ENCODE measurements around the gene NR2C2AP. TPM values are rescaled to one million over a fixed set of nuclear protein-coding genes. Genes with fewer than 3 reads are reported as not detected.

The NR2C2AP gene
- total RNA-seq, 1 experiment from 2014 or later: 31.7 TPM

GRCh38 chr19:19250196-19250801 lies 47.1 kb upstream of the NR2C2AP start:
- no peak overlapping the region for H3K4me3 Mint-ChIP-seq
- H3K27me3 Mint-ChIP-seq (ENCODE audit: low read depth): peaks cover 81% of the 10 kb centered on the region

More at GRCh38 chr19:19250196-19250801, 47.1 kb upstream of the NR2C2AP start:
- Histone ChIP-seq H4K8ac (replicated peaks; ENCODE audit: insufficient read length, low read depth, low read length) (no peak overlapping the region), H4K5ac (ENCODE audit: insufficient read length, low read depth, low read length) (no peak overlapping the region), H3K18ac (ENCODE audit: insufficient read length, low read depth, low read length) (no peak overlapping the region), H3K9me3 (ENCODE audit: control insufficient read depth, low read depth, low read length) (no peaks in the 10 kb centered on the region), H3K4ac (ENCODE audit: low read depth, low read length) (no peak overlapping the region), H2AK5ac (ENCODE audit: insufficient read length, low read length) (no peak overlapping the region), H3K4me1 (ENCODE audit: insufficient read depth, low read length) (no peaks in the 10 kb centered on the region), H3K27me3 (ENCODE audit: insufficient read depth, low read length) (no peaks in the 10 kb centered on the region; the same call in 1 of the 2 replicates), H4K91ac (ENCODE audit: insufficient read length, low read depth, low read length) (no peak overlapping the region), H2BK20ac (ENCODE audit: low read depth, low read length, poor library complexity, severe bottlenecking) (no peak overlapping the region), H3K79me1 (ENCODE audit: insufficient read depth, low read depth, low read length, poor library complexity, severe bottlenecking) (no peaks in the 10 kb centered on the region), H3K56ac (ENCODE audit: insufficient read length, low read depth, low read length) (no peak overlapping the region), H2BK120ac (ENCODE audit: low read depth, low read length, poor library complexity, severe bottlenecking) (no peak overlapping the region), H3T11ph (ENCODE audit: low read length) (no peak overlapping the region), H3K23me2 (ENCODE audit: insufficient read length, low read depth, low read length, poor library complexity, severe bottlenecking) (no peaks in the 10 kb centered on the region), H3K14ac (ENCODE audit: insufficient read depth, low read length) (no peak overlapping the region), H3K23ac (ENCODE audit: insufficient read length, low read depth, low read length) (no peak overlapping the region), H3K79me2 (ENCODE audit: insufficient read depth, low read length) (no peaks in the 10 kb centered on the region), H3K9ac (ENCODE audit: extremely low read depth, insufficient read length, low read length) (no peak overlapping the region), H4K20me1 (ENCODE audit: control insufficient read depth, insufficient read depth, insufficient read length) (no peaks in the 10 kb centered on the region), H2BK15ac (ENCODE audit: low read depth, low read length) (no peak overlapping the region), H2AFZ (ENCODE audit: low read length) (no peak overlapping the region), H2BK5ac (ENCODE audit: insufficient read length, low read length) (no peak overlapping the region), H2BK12ac (ENCODE audit: insufficient read length, low read depth, low read length) (no peak overlapping the region), H3K4me2 (ENCODE audit: insufficient read depth, insufficient read length, low read length) (no peak overlapping the region), H3K27ac (ENCODE audit: insufficient read length, low read depth, low read length) (no peak overlapping the region)
- TF ChIP-seq, protein P1, sequence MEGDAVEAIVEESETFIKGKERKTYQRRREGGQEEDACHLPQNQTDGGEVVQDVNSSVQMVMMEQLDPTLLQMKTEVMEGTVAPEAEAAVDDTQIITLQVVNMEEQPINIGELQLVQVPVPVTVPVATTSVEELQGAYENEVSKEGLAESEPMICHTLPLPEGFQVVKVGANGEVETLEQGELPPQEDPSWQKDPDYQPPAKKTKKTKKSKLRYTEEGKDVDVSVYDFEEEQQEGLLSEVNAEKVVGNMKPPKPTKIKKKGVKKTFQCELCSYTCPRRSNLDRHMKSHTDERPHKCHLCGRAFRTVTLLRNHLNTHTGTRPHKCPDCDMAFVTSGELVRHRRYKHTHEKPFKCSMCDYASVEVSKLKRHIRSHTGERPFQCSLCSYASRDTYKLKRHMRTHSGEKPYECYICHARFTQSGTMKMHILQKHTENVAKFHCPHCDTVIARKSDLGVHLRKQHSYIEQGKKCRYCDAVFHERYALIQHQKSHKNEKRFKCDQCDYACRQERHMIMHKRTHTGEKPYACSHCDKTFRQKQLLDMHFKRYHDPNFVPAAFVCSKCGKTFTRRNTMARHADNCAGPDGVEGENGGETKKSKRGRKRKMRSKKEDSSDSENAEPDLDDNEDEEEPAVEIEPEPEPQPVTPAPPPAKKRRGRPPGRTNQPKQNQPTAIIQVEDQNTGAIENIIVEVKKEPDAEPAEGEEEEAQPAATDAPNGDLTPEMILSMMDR (conservative IDR thresholded peaks at IDR 0.05): no peak
- Mint-ChIP-seq H3K4me1 (no peaks in the 10 kb centered on the region), H3K27ac (no peak overlapping the region; a peak in 1 of 7 replicates), H3K36me3 (ENCODE audit: insufficient read depth in 1 of 3, low read depth in 3 of 3) (no peaks in the 10 kb centered on the region), H3K9me3 (no peaks in the 10 kb centered on the region)
- DNase-seq: no peak
- WGBS (ENCODE audit: extremely low coverage, insufficient read length, low lambda C conversion rate): no CpG with 5 or more reads among the region's 5 CpGs
